ENCODE results near the gene GOLGA2.

Gene GOLGA2

GRCh38 chr9:128276574-128277270, 915 bp upstream of the GOLGA2 start:
- H3K9me3 ChIP-seq (ENCODE audit: severe bottlenecking) = no peaks in the 10 kb centered on the region
- H3K36me3 ChIP-seq = peaks cover 17% of the 10 kb centered on the region
- DNase-seq = no peak
- peak overlapping the region; percentile 94 for H3K4me3 ChIP-seq (ENCODE audit: low read depth, low read length)
- no peaks in the 10 kb centered on the region for H3K27me3 ChIP-seq (ENCODE audit: insufficient read depth, low read depth, severe bottlenecking)
- no peak for TF ChIP-seq CTCF (IDR thresholded peaks at IDR 0.05; ENCODE audit: low read depth, low read length)
- H3K27ac ChIP-seq = peak overlapping the region; percentile 77

GRCh38 chr9:128276008-128276573, 284 bp upstream of the GOLGA2 start, which contains the start of gene SWI5:
Gene SWI5 (plus strand): TSS chr9:128276276.
- Histone ChIP-seq H3K27me3 (ENCODE audit: insufficient read depth, low read depth, severe bottlenecking) (no peaks in the 10 kb centered on the region), H3K27ac (peak within 1 kb of the TSS; percentile 77), H3K36me3 (peaks cover 23% of the 10 kb centered on the region), H3K4me3 (ENCODE audit: low read depth, low read length) (peak within 1 kb of the TSS; percentile 94), H3K9me3 (ENCODE audit: severe bottlenecking) (no peaks in the 10 kb centered on the region)
- no peak for TF ChIP-seq CTCF (IDR thresholded peaks at IDR 0.05; ENCODE audit: low read depth, low read length)
- peak; percentile 100 for DNase-seq

- peaks cover 27% of the 10 kb centered on the region for H3K36me3 ChIP-seq
- no peaks in the 10 kb centered on the region for H3K27me3 ChIP-seq (ENCODE audit: insufficient read depth, low read depth, severe bottlenecking)
- DNase-seq = no peak
- no peak overlapping the region for H3K4me3 ChIP-seq (ENCODE audit: low read depth, low read length)
- TF ChIP-seq CTCF (IDR thresholded peaks at IDR 0.05; ENCODE audit: low read depth, low read length) = no peak
- no peak overlapping the region for H3K27ac ChIP-seq
- H3K9me3 ChIP-seq (ENCODE audit: severe bottlenecking) = no peaks in the 10 kb centered on the region
Observed at GRCh38 chr9:128274245-128274644, 1.6 kb downstream of the GOLGA2 start.

- Histone ChIP-seq H3K4me3 (ENCODE audit: low read depth, low read length) (no peak overlapping the region), H3K36me3 (peaks cover 40% of the 10 kb centered on the region), H3K27ac (no peak overlapping the region), H3K9me3 (ENCODE audit: severe bottlenecking) (no peaks in the 10 kb centered on the region), H3K27me3 (ENCODE audit: insufficient read depth, low read depth, severe bottlenecking) (no peaks in the 10 kb centered on the region)
- no peak for TF ChIP-seq CTCF (IDR thresholded peaks at IDR 0.05; ENCODE audit: low read depth, low read length)
- DNase-seq = no peak
Observed at GRCh38 chr9:128271512-128271911, 4.3 kb downstream of the GOLGA2 start.

GRCh38 chr9:128271112-128271511, 4.7 kb downstream of the GOLGA2 start:
- Histone ChIP-seq H3K27ac (no peak overlapping the region), H3K36me3 (peaks cover 40% of the 10 kb centered on the region)

More at GRCh38 chr9:128271112-128271511, 4.7 kb downstream of the GOLGA2 start:
- no peak for DNase-seq
- Histone ChIP-seq H3K4me3 (ENCODE audit: low read depth, low read length) (no peak overlapping the region), H3K9me3 (ENCODE audit: severe bottlenecking) (no peaks in the 10 kb centered on the region), H3K27me3 (ENCODE audit: insufficient read depth, low read depth, severe bottlenecking) (no peaks in the 10 kb centered on the region)
- TF ChIP-seq CTCF (IDR thresholded peaks at IDR 0.05; ENCODE audit: low read depth, low read length) = no peak

Measured in WERI-Rb-1 (cell line).